ENCODE measurements around the gene ITGB3.

DNA sequence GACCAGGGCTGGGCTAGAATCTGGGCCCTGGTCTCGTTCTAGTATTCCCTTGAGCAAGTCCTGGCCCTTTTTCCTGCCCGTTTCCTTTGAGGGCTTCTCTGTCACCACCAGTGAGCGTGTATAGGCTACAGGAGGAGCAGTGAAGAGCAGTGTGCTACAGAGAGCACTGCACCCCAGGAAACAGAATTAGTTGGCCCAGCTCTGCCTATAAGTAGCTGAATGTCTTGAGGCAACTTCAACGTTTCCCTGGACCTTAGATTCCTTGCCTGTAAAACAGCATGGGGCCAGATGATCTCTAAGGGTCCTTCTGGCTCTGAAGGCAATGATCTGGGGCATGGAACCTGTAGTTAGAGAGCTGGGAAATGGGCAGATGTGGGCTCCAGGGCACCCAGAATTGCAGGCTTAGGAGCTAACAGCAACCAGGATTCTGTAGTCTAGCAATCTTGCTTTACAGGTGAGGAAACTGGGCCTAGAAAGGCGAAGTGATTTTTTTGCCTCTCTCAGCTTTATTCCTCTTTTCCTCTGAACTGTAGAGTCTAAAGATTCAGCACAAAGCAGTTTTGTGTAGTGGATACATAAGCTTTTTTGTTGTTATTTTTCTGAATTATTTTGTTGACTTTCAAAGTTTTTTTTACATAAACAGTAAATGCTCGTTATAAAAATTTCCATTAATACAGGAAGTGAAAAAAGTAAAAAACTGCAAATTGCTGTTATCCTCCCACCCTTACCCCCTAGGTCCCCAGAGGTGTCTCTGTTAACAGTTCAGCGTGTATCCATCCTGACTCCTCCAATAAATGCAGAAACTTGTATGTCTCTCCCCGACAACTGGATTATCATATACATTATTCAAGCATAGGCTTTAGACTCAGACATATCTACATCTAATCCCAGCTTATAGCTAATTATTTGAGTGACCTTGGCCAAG is 46.2 kb upstream of the ITGB3 start:
- TF ChIP-seq, protein P1, sequence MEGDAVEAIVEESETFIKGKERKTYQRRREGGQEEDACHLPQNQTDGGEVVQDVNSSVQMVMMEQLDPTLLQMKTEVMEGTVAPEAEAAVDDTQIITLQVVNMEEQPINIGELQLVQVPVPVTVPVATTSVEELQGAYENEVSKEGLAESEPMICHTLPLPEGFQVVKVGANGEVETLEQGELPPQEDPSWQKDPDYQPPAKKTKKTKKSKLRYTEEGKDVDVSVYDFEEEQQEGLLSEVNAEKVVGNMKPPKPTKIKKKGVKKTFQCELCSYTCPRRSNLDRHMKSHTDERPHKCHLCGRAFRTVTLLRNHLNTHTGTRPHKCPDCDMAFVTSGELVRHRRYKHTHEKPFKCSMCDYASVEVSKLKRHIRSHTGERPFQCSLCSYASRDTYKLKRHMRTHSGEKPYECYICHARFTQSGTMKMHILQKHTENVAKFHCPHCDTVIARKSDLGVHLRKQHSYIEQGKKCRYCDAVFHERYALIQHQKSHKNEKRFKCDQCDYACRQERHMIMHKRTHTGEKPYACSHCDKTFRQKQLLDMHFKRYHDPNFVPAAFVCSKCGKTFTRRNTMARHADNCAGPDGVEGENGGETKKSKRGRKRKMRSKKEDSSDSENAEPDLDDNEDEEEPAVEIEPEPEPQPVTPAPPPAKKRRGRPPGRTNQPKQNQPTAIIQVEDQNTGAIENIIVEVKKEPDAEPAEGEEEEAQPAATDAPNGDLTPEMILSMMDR (IDR thresholded peaks at IDR 0.05), result no peak
- TF ChIP-seq POLR2A (IDR thresholded peaks at IDR 0.05), result no peak
